ENCODE measurements around the gene KRTAP5-5. TPM values are rescaled to one million over a fixed set of nuclear protein-coding genes. Genes with fewer than 3 reads are reported as not detected.

The KRTAP5-5 gene
- polyA plus RNA-seq, 2 donors: not detected

DNA sequence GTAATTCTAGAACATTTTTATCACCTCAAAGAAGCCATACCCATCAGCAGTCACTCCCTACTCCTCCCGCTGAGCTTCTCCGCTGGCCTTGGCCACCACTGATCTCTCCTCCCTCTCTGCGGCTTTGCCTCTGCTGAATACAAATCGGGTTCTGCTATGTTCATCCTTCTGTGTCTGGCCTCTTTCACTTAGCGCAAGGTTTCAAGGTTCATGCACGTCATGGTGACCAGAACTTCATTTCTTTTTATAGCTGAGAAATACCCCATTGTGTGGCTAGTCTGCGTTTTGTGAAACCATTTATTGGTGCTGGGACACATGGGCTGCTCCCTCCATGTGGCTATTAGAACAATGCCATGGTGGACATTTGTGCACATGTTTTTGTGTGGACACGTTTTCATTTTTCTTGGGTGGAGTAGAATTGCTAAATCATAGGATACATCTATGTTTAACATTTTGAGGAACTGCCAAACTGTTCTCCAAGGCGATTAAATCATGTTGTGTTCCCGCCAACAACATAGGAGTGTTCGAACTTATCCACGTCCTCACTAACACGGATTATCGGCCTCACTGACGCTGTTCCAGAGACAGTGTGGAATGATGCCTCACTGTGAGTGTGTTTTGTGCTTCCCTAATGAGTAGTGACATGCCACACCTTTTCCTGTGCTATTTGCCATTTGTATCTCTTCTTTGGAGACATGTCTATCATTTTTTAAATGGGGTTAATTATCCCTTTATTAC is 43.2 kb downstream of the KRTAP5-5 start:
- 65 to 68% methylated on average over 15 of the region's 15 CpGs for WGBS, 2 donors
- H3K9me3 ChIP-seq (ENCODE audit: control insufficient read depth in 2 of 2, insufficient read depth in 1 of 2, low read depth in 1 of 2, low read length in 1 of 2): peaks cover 4 to 7% of the 10 kb centered on the region in 2 donors
- no peaks in the 10 kb centered on the region for H3K36me3 ChIP-seq (ENCODE audit: control insufficient read depth in 2 of 2, insufficient read depth in 2 of 2, low read length in 1 of 2)
- H3K27me3 ChIP-seq (ENCODE audit: control insufficient read depth in 1 of 2, insufficient read depth in 2 of 2, low read length in 2 of 2): peaks cover 0 to 2% of the 10 kb centered on the region in 2 donors
- no peak overlapping the region for H3K27ac ChIP-seq (ENCODE audit: low read depth in 2 of 2, low read length in 1 of 2)
- H3K4me1 ChIP-seq (ENCODE audit: control insufficient read depth in 2 of 2, insufficient read depth in 2 of 2, low read length in 1 of 2): no peaks in the 10 kb centered on the region
- no peak overlapping the region for H3K4me3 ChIP-seq (ENCODE audit: low read depth in 1 of 2, low read length in 2 of 2)

DNA sequence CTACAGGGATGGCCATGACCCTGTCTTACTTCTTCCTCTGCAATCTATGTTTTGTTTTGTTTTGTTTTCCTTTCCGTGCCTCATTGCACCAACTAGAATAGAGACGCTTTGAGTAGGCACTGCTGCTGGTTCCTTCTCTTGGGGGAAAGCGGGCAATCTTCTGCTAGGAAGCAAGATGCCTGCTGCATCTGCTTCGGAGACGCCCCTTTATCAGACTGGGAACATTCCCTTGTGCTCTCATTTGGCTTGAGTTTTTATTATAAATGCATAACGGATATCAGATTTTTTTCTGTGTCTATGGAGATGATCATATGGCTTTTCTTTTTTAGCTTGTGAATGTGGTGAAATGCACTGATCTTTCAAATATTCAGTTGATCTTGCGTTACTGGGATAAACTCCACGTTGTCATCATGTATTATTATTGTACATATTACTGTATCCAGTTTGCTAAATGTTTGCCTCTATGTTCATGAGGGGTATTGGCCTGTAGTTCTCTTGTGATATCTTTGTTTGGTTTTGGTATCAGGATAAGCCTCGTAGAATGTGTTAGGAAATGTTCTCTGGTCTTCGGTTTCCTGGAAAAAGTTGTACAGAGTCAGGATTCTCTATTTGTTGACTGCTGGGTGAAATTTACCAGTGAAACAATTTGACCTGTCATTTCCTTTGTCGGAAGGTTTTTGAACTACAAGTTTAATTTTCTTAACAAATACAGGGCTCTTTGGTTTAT is 44.0 kb downstream of the KRTAP5-5 start:
- no peak overlapping the region for H3K4me3 ChIP-seq (ENCODE audit: low read depth in 1 of 2, low read length in 2 of 2)

DNA sequence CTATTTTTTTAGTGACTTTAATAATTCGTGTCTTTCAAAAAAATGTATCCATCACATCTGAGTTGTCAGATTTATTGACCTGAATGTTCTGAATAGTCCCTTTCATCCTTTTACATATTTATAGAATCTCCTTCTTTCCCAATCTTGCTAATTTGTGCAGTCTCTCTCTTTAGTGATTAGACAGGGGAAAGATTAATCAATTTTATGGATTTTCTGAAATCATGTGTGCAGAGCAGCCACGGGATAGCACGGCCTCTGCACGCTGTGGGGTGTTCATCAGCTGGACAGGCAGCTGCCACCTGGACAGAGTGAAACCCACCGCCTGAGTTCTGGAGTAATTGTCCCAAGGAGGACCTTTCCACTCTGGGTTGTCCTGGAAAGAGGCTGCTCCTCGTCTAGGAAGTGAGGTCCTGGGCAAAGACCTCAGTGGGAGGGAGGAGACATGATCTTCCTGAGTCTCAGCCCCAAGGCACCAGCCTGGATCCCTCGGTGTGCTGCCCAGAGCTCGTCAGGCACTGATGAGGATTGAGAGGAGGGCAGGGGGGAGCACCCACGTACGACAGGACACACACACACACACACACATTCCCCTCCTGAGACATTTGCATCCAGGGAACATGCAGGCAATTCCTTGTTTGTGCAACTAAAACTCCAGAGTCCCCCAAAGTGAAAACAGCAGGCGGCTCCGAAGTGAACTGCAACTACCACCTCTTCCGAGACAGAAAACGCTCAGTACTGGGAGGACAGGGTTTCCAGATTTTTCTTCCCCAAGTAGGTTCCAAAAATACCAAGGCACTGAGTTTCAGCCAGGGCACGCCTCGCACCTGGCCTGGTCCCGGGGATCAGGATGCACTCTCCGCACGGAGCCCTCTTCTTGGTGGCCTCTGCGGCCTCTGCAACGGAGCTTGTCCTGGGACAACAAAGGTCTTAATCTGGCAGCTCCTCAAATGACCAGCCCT is 44.9 kb downstream of the KRTAP5-5 start:
- Histone ChIP-seq H3K27ac (ENCODE audit: low read depth in 2 of 2, low read length in 1 of 2) (no peak overlapping the region), H3K36me3 (ENCODE audit: control insufficient read depth in 2 of 2, insufficient read depth in 2 of 2, low read length in 1 of 2) (no peaks in the 10 kb centered on the region), H3K9me3 (ENCODE audit: control insufficient read depth in 2 of 2, insufficient read depth in 1 of 2, low read depth in 1 of 2, low read length in 1 of 2) (peaks cover 4 to 7% of the 10 kb centered on the region in 2 donors), H3K27me3 (ENCODE audit: control insufficient read depth in 1 of 2, insufficient read depth in 2 of 2, low read length in 2 of 2) (peaks cover 0 to 2% of the 10 kb centered on the region in 2 donors), H3K4me1 (ENCODE audit: control insufficient read depth in 2 of 2, insufficient read depth in 2 of 2, low read length in 1 of 2) (no peaks in the 10 kb centered on the region), H3K4me3 (ENCODE audit: low read depth in 1 of 2, low read length in 2 of 2) (no peak overlapping the region)
- WGBS, 2 donors: 53 to 56% methylated on average over 21 of the region's 21 CpGs

More for the DNA sequence above, 44.0 kb downstream of the KRTAP5-5 start:
- Histone ChIP-seq H3K9me3 (ENCODE audit: control insufficient read depth in 2 of 2, insufficient read depth in 1 of 2, low read depth in 1 of 2, low read length in 1 of 2) (peaks cover 4 to 7% of the 10 kb centered on the region in 2 donors), H3K4me1 (ENCODE audit: control insufficient read depth in 2 of 2, insufficient read depth in 2 of 2, low read length in 1 of 2) (no peaks in the 10 kb centered on the region), H3K36me3 (ENCODE audit: control insufficient read depth in 2 of 2, insufficient read depth in 2 of 2, low read length in 1 of 2) (no peaks in the 10 kb centered on the region), H3K27ac (ENCODE audit: low read depth in 2 of 2, low read length in 1 of 2) (no peak overlapping the region), H3K27me3 (ENCODE audit: control insufficient read depth in 1 of 2, insufficient read depth in 2 of 2, low read length in 2 of 2) (peaks cover 0 to 2% of the 10 kb centered on the region in 2 donors)
- whole genome bisulfite sequencing, 2 donors: 51 to 59% methylated on average over 11 of the region's 11 CpGs

DNA sequence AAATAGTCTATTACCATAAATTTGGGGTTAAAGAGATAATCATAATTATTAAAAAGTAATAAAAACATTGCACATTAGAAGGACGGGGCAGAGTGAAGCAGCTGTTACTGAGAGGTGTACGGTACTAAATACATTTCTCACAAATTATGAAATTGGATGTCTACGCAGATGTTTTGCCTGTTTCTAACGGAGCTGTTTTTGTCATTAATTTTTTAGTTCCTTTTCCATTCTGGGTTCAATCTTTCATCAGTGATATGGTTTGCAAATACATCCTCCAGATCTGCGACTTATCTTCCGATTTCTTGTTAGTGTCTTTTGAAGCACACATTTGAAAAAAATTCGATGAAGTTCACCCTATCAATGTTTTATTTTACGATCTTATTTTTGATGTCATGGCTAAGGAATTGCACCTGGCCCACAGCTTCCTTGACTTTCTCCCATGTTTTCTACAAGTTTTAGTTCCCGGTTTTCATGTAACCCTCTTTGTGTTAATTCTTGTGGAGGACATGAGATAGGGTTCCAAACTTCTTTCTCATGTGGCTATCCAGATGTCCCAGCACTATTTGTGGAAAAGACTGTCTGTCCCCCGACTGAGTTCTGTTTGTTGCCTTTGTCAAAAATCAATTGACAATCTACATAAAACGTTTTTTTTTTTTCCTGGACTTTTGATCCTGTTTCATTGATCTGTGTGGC is 46.1 kb downstream of the KRTAP5-5 start:
- Histone ChIP-seq H3K4me3 (ENCODE audit: low read depth in 1 of 2, low read length in 2 of 2) (no peak overlapping the region), H3K9me3 (ENCODE audit: control insufficient read depth in 2 of 2, insufficient read depth in 1 of 2, low read depth in 1 of 2, low read length in 1 of 2) (peaks cover under 1 to 3% of the 10 kb centered on the region in 2 donors), H3K36me3 (ENCODE audit: control insufficient read depth in 2 of 2, insufficient read depth in 2 of 2, low read length in 1 of 2) (no peaks in the 10 kb centered on the region), H3K27me3 (ENCODE audit: control insufficient read depth in 1 of 2, insufficient read depth in 2 of 2, low read length in 2 of 2) (peaks cover 0 to 2% of the 10 kb centered on the region in 2 donors), H3K4me1 (ENCODE audit: control insufficient read depth in 2 of 2, insufficient read depth in 2 of 2, low read length in 1 of 2) (no peaks in the 10 kb centered on the region), H3K27ac (ENCODE audit: low read depth in 2 of 2, low read length in 1 of 2) (no peak overlapping the region)
- 63 to 73% methylated on average over 11 of the region's 11 CpGs for WGBS, 2 donors

DNA sequence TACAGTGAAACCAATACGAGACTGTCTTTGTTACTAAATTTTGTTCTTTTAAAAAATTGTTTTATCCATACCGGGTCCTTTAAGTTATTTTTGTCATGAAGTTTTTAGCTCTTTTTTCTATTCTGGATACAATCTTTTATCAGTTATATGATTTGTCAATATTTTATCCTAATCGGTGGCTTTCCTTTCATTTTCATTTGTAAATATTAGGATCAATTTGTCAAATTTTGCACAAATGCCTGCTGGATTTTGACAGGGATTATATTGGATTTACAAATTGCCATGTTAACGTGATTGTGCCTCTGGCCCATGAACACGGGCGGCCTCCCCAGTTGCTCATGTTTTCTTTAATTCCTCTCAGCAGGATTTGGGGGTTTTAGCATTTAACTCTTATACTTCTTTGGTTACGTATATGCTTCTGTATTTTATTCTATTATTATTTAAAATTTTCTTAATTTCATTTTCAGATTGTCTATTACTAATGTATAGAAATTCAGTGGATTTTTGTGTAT is 46.7 kb downstream of the KRTAP5-5 start:
- 60 to 70% methylated on average over 7 of the region's 7 CpGs for WGBS, 2 donors

DNA sequence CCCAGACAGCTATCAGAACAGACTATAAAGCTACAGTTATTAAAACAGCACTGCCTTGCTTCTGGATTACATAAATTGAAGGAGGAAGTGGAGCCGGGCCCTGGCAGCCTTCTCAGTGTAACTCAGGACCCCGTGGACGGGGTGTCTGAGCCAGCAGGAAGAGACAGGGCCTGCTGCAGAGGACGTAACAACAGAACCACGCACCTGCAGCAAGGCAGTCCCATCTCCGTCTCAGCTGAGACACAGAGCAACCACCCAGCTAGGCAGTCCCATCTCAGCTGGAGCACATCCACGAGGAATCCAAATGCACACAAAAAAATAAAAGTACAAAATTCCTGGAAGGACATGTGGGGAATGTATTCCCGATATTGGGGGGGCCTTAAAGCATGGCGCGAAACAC is 50.3 kb downstream of the KRTAP5-5 start:
- Histone ChIP-seq H3K4me3 (ENCODE audit: low read depth in 1 of 2, low read length in 2 of 2) (no peak overlapping the region), H3K4me1 (ENCODE audit: control insufficient read depth in 2 of 2, insufficient read depth in 2 of 2, low read length in 1 of 2) (no peaks in the 10 kb centered on the region), H3K27ac (ENCODE audit: low read depth in 2 of 2, low read length in 1 of 2) (no peak overlapping the region), H3K9me3 (ENCODE audit: control insufficient read depth in 2 of 2, insufficient read depth in 1 of 2, low read depth in 1 of 2, low read length in 1 of 2) (no peaks in the 10 kb centered on the region), H3K36me3 (ENCODE audit: control insufficient read depth in 2 of 2, insufficient read depth in 2 of 2, low read length in 1 of 2) (no peaks in the 10 kb centered on the region), H3K27me3 (ENCODE audit: control insufficient read depth in 1 of 2, insufficient read depth in 2 of 2, low read length in 2 of 2) (no peaks in the 10 kb centered on the region)
- 79 to 84% methylated on average over 10 of the region's 10 CpGs for WGBS, 2 donors

More for the DNA sequence above, 46.7 kb downstream of the KRTAP5-5 start:
- Histone ChIP-seq H3K27ac (ENCODE audit: low read depth in 2 of 2, low read length in 1 of 2) (no peak overlapping the region), H3K36me3 (ENCODE audit: control insufficient read depth in 2 of 2, insufficient read depth in 2 of 2, low read length in 1 of 2) (no peaks in the 10 kb centered on the region), H3K27me3 (ENCODE audit: control insufficient read depth in 1 of 2, insufficient read depth in 2 of 2, low read length in 2 of 2) (peaks cover 0 to 2% of the 10 kb centered on the region in 2 donors), H3K9me3 (ENCODE audit: control insufficient read depth in 2 of 2, insufficient read depth in 1 of 2, low read depth in 1 of 2, low read length in 1 of 2) (no peaks in the 10 kb centered on the region), H3K4me3 (ENCODE audit: low read depth in 1 of 2, low read length in 2 of 2) (no peak overlapping the region), H3K4me1 (ENCODE audit: control insufficient read depth in 2 of 2, insufficient read depth in 2 of 2, low read length in 1 of 2) (no peaks in the 10 kb centered on the region)

Other genes with a start within 250 kb of the KRTAP5-5 start
- gene BRSK2, start 239.8 kb upstream of the KRTAP5-5 start, polyA plus RNA-seq: 1 to 10 TPM in 1 of 2 donors, under 1 TPM in 1; 0.90 to 1.1 TPM
- 10 to 100 TPM; 33.2 to 43.8 TPM for gene MOB2, start 143.0 kb upstream of the KRTAP5-5 start, polyA plus RNA-seq
- gene DUSP8, start 57.5 kb upstream of the KRTAP5-5 start, polyA plus RNA-seq: under 1 TPM; 0.69 to 0.84 TPM
- not detected for gene KRTAP5-1, start 44.5 kb upstream of the KRTAP5-5 start, polyA plus RNA-seq
- not detected for gene KRTAP5-2, start 31.5 kb upstream of the KRTAP5-5 start, polyA plus RNA-seq
- not detected for gene KRTAP5-3, start 21.3 kb upstream of the KRTAP5-5 start, polyA plus RNA-seq
- gene KRTAP5-4, start 7.6 kb upstream of the KRTAP5-5 start, polyA plus RNA-seq: not detected
- gene KRTAP5-6, start 67.4 kb downstream of the KRTAP5-5 start, polyA plus RNA-seq: not detected
- 1 to 10 TPM in 1 of 2 donors, under 1 TPM in 1; 0.73 to 1.1 TPM for gene IFITM10, start 120.8 kb downstream of the KRTAP5-5 start, polyA plus RNA-seq
- 100 to 1,000 TPM; 273 to 284 TPM for gene CTSD, start 134.2 kb downstream of the KRTAP5-5 start, polyA plus RNA-seq
- gene SYT8, start 205.2 kb downstream of the KRTAP5-5 start, polyA plus RNA-seq: 100 to 1,000 TPM in 1 of 2 donors, 10 to 100 TPM in 1; 38.9 to 360 TPM
- 100 to 1,000 TPM in 1 of 2 donors, 1 to 10 TPM in 1; 9.8 to 166 TPM for gene TNNI2, start 209.2 kb downstream of the KRTAP5-5 start, polyA plus RNA-seq
- 100 to 1,000 TPM in 1 of 2 donors, 10 to 100 TPM in 1; 23.7 to 130 TPM for gene LSP1, start 223.3 kb downstream of the KRTAP5-5 start, polyA plus RNA-seq